Measurements from ENCODE around the gene RMND1.

DNA sequence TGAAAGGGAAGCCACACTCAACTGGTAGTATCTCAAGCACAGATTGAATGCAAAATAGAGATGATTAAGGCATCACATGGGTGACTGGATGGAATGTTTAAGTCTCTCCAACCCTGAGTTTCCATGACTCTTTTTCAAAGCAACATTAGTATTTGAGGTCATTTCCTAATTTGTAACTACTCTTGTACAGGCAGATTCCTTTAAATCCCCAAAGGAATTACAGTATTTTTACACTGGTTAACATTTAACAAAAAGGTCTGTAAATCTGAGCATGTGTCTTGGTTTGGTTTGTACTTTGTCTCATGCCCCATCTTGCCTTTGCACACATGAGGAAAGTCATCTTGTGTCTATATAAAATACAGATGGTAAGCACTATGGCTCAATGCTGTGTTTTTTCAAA lies 15.1 kb downstream of the RMND1 start:
- TF ChIP-seq, protein P1, sequence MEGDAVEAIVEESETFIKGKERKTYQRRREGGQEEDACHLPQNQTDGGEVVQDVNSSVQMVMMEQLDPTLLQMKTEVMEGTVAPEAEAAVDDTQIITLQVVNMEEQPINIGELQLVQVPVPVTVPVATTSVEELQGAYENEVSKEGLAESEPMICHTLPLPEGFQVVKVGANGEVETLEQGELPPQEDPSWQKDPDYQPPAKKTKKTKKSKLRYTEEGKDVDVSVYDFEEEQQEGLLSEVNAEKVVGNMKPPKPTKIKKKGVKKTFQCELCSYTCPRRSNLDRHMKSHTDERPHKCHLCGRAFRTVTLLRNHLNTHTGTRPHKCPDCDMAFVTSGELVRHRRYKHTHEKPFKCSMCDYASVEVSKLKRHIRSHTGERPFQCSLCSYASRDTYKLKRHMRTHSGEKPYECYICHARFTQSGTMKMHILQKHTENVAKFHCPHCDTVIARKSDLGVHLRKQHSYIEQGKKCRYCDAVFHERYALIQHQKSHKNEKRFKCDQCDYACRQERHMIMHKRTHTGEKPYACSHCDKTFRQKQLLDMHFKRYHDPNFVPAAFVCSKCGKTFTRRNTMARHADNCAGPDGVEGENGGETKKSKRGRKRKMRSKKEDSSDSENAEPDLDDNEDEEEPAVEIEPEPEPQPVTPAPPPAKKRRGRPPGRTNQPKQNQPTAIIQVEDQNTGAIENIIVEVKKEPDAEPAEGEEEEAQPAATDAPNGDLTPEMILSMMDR (IDR thresholded peaks at IDR 0.05), result no peak
- TF ChIP-seq POLR2A (IDR thresholded peaks at IDR 0.05), result no peak

Data from adrenal gland (tissue), 5 donors.